Measurements from ENCODE around the gene IMPACT.

GRCh38 chr18:24470022-24470618 is 43.6 kb downstream of the IMPACT start:
- TF ChIP-seq YY1 (IDR thresholded peaks at IDR 0.05; ENCODE audit: low read depth), result no peak
- TF ChIP-seq MAX (IDR thresholded peaks at IDR 0.05), result no peak
- no peak for TF ChIP-seq REST (IDR thresholded peaks at IDR 0.05; ENCODE audit: low read depth)

Measured in Ishikawa (cell line).